GM12892 (cell line): ENCODE results near the gene MYADML2.

Experiments used
- POLR2A ChIP-seq: IDR thresholded peaks from 2 replicates; pipeline ENCODE4 v1.6.1; 2011; ENCODE audit warnings: low read depth, low read length, control low read depth
- POLR2AphosphoS5 ChIP-seq: IDR thresholded peaks from 2 replicates; pipeline ENCODE4 v1.6.1; 2011; ENCODE audit warnings: low read depth, low read length, control low read depth
- TAF1 ChIP-seq: IDR thresholded peaks from 2 replicates; pipeline ENCODE4 v1.6.1; 2011; ENCODE audit warnings: low read depth, mild to moderate bottlenecking, control low read depth, low read length, borderline replicate concordance

- TF ChIP-seq POLR2AphosphoS5 (no peak), POLR2A (no peak), TAF1 (no peak)
These were observed 1.8 kb upstream of the MYADML2 start for GRCh38 chr17:81948635-81949378.
